GM12891 (cell line): ENCODE results near the gene USP51. TPM values are rescaled to one million over a fixed set of nuclear protein-coding genes. Genes with fewer than 3 reads are reported as not detected.
"Not testable (repeated sequence)": the region's sequence is repeated elsewhere in the genome, so short reads cannot be mapped to it uniquely, and the experiment has no call there.

ENCODE experiments used
- DNase-seq: peaks from one replicate; pipeline ENCODE4 v3.0.0; 2011; ENCODE audit warnings: low spot score; ENCODE audit not compliant: insufficient read length
- FAIRE-seq: peaks from 2 replicates; lab custom pipeline; 2011; peaks lifted over from hg19 to GRCh38; lab: Jason Lieb, UNC
- PAX5 ChIP-seq: IDR thresholded peaks from 2 replicates; pipeline ENCODE4 v1.6.1; 2011; ENCODE audit warnings: low read length, moderate library complexity, mild to moderate bottlenecking; ENCODE audit not compliant: insufficient read depth, severe bottlenecking
- POLR2A ChIP-seq: IDR thresholded peaks from 2 replicates; pipeline ENCODE4 v1.6.1; 2011; ENCODE audit warnings: low read depth, low read length, control low read depth
- POLR2AphosphoS5 ChIP-seq: IDR thresholded peaks from 2 replicates; pipeline ENCODE4 v1.6.1; 2011; ENCODE audit warnings: low read depth, low read length, control low read depth
- POU2F2 ChIP-seq: IDR thresholded peaks from 2 replicates; pipeline ENCODE4 v1.6.1; 2011; ENCODE audit warnings: low read depth, mild to moderate bottlenecking, control low read depth, low read length, moderate library complexity
- SPI1 ChIP-seq: IDR thresholded peaks from 2 replicates; pipeline ENCODE4 v1.6.1; 2011; ENCODE audit warnings: low read depth, low read length, control low read depth
- TAF1 ChIP-seq: IDR thresholded peaks from 2 replicates; pipeline ENCODE4 v1.6.1; 2011; ENCODE audit warnings: low read depth, low read length, control low read depth
- polyA plus RNA-seq: library from polyadenylated mRNA; unstranded; fragments of >200 nt; gene quantifications from one replicate; pipeline ENCODE4 v1.2.1, GENCODE V29; 2012; ENCODE audit warnings: low read depth, missing spikeins, inconsistent platforms; ENCODE audit not compliant: missing spikeins

USP51 gene
- polyA plus RNA-seq = 1.0 TPM

DNA sequence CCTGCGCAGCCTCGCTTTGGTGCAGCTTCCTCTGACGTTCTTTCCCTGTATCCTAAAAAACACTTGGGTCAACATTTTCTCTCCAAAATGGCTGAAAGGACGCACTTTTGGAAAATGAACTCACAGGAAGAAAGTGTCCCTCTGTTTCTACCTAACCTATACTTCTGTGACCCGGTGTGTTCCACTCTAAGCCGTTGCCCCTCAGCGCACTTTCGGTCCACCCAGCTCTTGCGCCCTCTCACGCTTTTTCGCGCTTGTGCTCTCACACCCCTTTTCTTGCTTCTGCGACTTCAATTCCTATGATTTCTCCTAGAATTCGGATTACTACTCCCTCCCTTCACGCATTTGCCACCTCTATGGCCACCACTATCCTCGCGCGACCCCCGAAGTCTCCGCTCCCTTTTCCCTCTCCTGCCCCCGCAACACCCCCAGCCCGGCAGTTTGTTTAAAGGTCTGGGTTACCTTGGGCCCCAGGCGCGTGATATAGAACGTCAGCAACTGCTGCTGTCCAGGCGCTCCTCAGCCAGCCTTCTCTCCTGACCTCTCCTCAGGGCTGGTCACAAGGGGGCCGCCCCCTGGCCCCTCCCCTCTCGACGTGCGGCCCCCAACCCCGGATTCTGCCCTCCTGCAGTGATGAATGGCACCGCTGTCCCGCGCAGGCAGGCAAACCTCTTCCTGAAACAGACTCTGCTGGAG lies at the start of gene USP51:
Gene USP51, minus strand, starts transcription at position 535 of the 696 bp plus-strand sequence. CDS start 909 bp downstream, outside the sequence.
- DNase-seq = peak; percentile 7
- TF ChIP-seq POLR2A = no peak
- TF ChIP-seq TAF1 = no peak
- TF ChIP-seq POU2F2 = no peak
- TF ChIP-seq PAX5 = no peak
- TF ChIP-seq SPI1 = no peak
- no peak for TF ChIP-seq POLR2AphosphoS5
- FAIRE-seq = peak; percentile 81

GRCh38 chrX:55524487-55524886 lies 34.8 kb upstream of the USP51 start:
- DNase-seq (no peak), FAIRE-seq (no peak)
- no peak for TF ChIP-seq POLR2A
- no peak for TF ChIP-seq TAF1
- no peak for TF ChIP-seq POLR2AphosphoS5

DNA sequence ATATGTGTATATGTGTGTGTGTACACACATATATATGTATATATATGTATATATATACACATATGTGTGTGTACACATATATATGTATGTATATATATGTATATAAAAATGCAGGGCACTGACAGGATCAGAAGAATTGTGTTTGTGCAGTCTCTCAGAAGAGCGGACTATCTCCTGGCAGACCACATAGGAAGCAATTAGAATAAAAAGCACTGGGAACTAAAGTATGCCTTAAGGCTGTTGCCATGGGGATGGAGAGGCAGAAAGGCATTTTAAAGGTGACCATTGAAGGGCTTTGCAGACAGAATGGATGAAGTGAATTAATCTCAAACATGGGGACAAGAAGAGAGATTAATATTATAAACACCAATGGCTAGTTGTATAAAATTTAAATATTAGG lies 33.7 kb upstream of the USP51 start:
- no peak for DNase-seq
- no peak for TF ChIP-seq POLR2A
- no peak for TF ChIP-seq POU2F2
- no peak for TF ChIP-seq POLR2AphosphoS5
- TF ChIP-seq SPI1 = no peak
- TF ChIP-seq TAF1 = no peak
- no peak for TF ChIP-seq PAX5
- no peak for FAIRE-seq

- TF ChIP-seq POU2F2 (no peak), POLR2AphosphoS5 (no peak), TAF1 (no peak), PAX5 (no peak), POLR2A (no peak), SPI1 (no peak)
- FAIRE-seq (no peak), DNase-seq (no peak)
Observed at GRCh38 chrX:55522596-55523276, 33.1 kb upstream of the USP51 start.

DNA sequence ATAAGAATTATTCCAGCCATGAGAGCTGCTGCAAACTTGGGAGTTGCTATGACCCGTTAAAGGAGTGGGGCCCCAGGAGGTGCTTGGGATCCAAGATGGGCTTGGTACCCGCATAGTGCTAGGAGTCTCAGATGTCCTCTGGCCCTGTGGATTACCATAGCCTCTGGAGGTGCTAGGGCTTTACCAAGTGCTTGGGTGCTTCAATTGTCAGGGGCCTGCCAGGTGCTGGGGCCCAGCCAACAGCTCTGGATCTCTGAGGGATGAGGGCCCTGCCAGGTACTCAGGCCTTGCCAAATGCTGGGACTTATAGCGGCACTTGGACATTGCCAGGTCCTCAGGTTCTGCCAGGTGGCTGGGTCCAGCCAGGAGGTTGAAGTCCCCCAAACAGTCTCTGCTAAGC lies 32.0 kb upstream of the USP51 start:
- DNase-seq (no peak), FAIRE-seq (no peak)
- TF ChIP-seq POLR2A (no peak), POU2F2 (no peak), TAF1 (no peak), PAX5 (no peak), SPI1 (no peak), POLR2AphosphoS5 (no peak)

- not testable (repeated sequence) for DNase-seq, FAIRE-seq
Observed at GRCh38 chrX:55516794-55517481, 27.3 kb upstream of the USP51 start.

DNA sequence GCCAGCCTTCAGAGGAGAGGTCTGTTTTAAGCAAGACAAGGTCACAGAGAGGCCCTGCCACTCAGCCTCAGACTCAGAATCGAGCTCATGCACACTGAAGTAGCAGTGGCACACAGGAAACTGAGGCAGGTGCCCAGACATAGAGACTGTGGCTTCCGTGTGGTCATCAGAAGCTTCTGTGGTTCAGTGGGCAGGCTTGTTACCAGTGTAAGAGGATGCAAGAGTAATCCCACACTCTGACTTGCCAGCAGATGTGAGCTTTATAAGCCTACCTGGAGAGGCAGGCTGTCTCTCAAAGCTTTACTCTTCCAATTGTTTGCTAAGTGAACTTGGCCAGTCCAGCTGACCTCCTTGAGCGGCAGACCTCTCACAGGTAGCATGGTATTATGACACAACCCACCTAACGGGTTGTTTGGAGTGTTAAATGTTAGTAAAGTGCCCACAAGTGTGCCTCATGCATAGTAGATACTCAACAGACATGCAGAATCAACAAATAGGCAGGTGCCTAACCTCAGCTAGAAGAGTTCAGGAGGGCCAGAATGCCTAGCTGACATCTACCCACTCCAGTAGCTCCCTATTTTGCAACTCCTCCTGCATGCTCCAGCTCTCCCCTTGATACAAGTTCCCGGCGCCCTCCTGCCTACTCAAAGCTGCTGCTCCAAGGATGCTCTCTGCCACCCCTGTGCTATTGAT lies 23.5 kb upstream of the USP51 start:
- DNase-seq = not testable (repeated sequence)
- peak; percentile 97 for FAIRE-seq

GRCh38 chrX:55508410-55509152 lies 18.9 kb upstream of the USP51 start:
- not testable (repeated sequence) for FAIRE-seq, DNase-seq

DNA sequence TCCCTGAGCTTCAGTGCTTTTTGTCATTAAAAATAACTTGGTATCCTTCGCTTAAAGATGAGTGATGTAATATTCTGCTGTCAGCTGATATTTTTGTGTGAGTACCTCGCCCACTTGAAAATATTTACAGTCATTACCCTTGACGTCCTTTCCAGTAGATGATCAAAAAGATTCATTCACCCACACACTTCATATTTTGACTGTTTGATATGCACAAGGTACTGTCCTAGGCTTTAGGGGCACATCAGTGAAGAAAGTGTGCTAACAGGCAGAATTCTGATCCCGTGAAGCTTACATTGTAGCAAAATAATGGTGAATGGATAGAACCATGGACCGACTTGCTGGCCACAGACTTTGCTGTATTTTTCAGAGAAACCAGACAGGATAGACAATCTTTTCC lies 18.1 kb upstream of the USP51 start:
- DNase-seq, FAIRE-seq: not testable (repeated sequence)

DNA sequence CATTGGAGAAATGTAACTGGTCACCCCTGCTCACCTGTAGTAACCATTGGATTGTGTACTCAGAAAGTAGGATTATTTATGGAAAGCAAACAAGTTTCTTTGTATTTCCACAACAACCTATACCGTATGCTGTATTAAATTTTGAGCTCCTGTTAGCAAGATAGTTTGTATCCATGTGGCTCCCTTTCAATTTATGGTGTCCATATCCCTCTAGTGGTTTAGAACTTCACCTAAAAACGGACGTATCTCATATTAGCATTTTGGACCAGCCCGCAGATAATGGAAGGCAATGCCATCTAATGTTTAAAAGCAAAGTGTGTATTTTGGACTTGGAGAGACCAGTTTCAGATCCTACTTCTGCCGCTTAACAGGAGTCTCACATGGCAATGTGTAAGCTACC lies 17.4 kb upstream of the USP51 start:
- not testable (repeated sequence) for DNase-seq, FAIRE-seq
